Left ventricle myocardium superior (tissue), 1 donor: ENCODE results near the gene SNAP47. TPM values are rescaled to one million over a fixed set of nuclear protein-coding genes. Genes with fewer than 3 reads are reported as not detected.

ENCODE experiments used
- ATAC-seq: fragments of 200-7000 bp; cut with Tn5 transposase; one replicate; pipeline ENCODE4 v1.9.1; 2020; ENCODE audit warnings: mild to moderate bottlenecking, moderate library complexity
- DNase-seq: peaks from one replicate; pipeline ENCODE4 v3.0.0-alpha.2; 2020
- intact Hi-C: fragments of 100-400 bp; cut with micrococcal nuclease; formaldehyde crosslinking; loops from one replicate; pipeline ENCODE4 v1.11.0; 2022
- total RNA-seq: library from RNA; stranded (reverse); fragmentation: NEBNext Ultra II Directional; extraction: Animal tissue kit (Norgen Biotek cat#: 25700); gene quantifications from one replicate; pipeline ENCODE4 v1.2.1, GENCODE V29; 2021
- donor health status: DM: no; HTN: yes; CAD: no; lungs with severe emphysema.

The SNAP47 gene
- total RNA-seq, 1 donor from 2014 or later, result 36.4 TPM

DNA sequence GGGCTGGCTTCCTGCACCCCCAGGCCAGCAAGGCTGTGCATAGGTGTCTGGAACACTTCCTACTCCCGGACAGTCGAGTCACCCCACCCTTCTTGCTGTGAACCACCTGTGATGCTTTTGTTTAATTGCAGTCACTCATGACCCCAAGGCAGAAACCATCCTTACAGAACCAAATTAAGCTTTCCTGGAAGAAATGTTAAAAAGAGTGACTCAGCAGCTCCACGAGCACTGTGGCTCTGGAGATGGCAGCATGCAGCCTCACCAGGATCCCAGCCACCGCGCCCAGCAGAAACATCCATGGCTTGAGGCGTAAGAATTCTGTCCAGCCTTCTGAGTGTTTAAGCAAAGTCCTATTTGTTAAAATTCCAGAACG, 28.8 kb downstream of the SNAP47 start:
- ATAC-seq (no peak), DNase-seq (peak; percentile 12)
- intact Hi-C loops, result loop anchor here (5.0 kb wide), 1 partner anchor 183 kb away; the partner anchor contains the start of gene WNT9A

DNA sequence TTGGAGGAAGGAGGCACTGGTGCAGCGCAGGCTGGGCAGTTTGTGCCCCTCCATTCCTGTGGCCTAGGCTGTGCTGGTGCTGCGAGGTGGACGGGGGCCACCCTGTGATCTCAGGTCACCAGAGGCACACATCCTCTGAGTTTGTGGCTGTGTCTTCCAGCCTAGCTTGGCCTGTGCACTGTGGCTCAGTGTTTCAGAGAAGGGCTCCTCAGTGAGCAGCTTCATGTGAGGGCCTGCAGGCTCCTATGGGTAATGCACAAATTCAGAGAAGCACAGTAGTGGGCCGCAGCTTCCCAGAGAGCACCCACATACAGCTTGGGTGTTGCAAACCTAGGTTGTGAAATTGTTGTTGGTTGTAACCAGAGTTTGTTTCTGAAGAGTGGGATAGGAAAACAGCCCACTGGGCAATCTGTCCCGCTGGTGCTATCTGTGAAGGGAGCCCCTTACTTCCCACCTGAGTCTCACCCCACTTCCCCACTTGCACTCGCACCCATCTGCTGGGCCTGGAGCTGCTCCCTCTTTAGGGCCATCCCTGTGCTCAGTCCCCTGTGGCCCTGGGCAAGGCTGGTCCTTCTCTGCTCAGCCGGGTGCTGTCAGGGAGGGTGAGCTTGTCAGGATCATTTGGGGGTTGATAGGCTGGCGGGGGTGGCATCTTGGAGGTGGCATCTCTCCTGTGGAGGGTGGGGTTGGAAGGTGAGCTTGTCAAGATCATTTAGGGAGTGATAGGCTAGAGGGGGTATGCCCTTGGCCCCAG, 30.2 kb downstream of the SNAP47 start:
- intact Hi-C loops, result no loop called here
- ATAC-seq (no peak), DNase-seq (no peak)

- peak; percentile 61 for DNase-seq
- intact Hi-C loops, result no loop called here
- peak; percentile 49 for ATAC-seq
Measured at GRCh38 chr1:227766015-227766634, 30.9 kb downstream of the SNAP47 start.

DNA sequence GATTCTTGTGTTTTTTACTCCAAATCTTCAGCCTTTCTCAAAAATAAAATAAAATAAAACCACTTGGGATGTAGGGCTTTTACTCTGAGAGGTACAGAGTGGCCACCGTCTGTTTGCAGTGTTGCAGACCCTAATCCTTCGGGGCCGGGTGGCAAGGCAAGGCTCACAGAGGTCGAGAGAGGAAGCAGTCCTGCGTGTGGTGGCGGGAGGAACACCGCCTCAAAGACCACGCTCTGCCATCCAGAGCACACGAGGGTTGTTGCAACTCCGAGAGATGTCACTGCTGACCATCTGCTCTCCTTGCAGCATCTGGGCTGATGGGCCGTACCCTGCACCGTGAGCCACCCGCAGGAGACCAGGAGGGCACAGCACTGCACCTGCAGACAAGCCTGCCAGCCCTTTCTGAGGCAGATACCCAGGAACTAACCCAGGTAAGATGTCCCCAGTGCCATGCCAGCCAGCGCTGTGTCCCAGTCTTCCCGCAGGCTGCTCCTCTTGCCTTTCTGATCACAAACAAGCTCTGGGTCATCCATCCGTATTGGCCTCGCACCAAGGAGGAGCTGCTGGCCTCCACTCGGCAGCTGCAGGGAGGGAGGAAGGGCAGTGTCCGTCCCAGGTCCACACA, 31.5 kb downstream of the SNAP47 start:
- DNase-seq (no peak), ATAC-seq (no peak)
- intact Hi-C loops, result no loop called here

GRCh38 chr1:227767401-227768124, 32.3 kb downstream of the SNAP47 start:
- no peak for DNase-seq
- intact Hi-C loops, result no loop called here
- no peak for ATAC-seq

GRCh38 chr1:227768125-227768439, 32.8 kb downstream of the SNAP47 start:
- ATAC-seq (no peak), DNase-seq (no peak)
- intact Hi-C loops, result no loop called here

DNA sequence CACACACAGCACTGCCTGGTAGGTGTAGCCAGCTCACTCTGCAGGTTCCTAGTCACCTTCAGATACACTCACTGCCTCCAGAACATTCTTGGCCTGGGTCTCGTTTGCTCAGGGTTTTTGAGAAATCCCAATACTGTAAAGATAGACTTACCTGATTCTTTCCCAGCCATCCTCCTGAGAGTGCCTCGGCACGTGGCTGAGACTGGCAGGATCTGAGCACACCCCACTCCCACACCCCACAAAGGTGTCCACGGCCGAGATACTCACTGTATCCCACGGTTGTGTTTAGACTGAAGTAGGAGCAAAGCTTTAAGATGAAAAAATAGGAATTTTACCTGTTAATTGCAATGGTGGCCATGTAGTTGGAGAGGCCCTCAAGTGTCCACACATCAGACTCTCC, 33.4 kb downstream of the SNAP47 start:
- intact Hi-C loops, result no loop called here
- DNase-seq (no peak), ATAC-seq (no peak)

DNA sequence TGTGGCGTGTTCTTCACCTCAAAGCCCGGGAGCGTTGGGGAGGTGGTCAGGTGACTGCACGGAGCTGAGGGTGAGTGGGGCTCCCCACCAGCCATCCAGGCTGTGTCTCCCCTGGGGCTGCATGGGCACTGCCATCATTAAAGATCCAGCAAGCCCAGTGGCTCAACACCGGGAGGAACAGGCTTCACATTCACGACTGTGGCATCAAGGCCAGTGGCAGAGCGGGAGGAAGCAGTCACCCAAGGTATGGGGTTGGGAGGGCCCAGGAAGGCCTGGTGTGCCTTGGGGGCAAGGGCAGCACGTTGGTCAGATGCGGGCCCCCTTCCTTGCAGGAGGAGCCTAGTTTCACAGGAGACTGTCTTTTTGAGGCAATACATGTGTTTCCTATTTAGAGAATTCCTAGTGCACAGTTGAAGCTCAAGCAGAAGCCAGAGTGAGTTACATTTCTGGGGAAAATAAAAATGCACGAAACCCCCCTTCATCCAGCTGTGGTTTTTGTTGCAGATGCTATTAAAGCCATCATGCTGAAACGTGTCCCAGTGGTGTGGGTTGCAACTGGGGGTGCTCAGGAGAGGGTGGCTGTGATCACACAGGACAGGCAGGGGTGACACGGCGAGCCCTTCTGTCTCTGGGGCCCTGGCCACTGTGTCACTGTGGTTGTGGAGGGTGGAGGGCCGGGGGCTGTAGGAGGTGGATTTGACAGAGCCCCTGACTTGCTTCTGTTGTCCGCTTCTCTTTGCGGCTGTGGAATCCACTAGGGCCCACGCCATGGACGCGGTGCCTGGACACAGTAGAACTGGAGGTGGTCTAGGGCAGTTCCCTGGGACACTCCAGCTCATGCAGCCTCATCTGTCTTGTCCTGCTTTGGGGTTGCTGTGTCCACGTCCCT, 34.1 kb downstream of the SNAP47 start:
- DNase-seq (no peak), ATAC-seq (no peak)
- intact Hi-C loops, result no loop called here

DNA sequence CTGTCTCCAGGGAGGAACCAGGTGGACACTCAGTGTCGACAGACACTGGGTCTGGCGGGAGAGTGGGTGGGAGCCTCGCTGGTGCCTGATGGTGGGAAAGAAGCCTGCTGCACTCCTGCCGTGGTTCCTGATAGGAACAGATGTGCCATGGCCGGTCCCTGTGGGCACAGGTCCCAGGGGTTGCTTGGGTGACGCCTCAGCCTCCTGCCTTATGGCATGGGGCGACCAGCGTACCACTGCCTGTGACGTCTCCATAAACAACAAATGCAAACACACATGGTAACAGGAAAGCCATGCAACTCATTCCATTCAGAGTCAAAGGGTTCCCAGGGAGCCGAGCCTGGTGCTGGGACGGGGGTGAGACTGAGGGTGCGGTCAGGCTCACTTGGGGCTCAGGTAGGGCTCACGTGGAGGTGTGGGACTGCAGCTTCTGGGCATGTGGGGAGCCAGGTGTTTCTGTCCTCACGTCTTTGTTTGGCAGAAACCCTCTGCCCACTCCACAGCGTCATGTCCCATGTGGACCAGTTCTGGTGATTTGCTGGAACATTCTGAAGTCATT, 34.8 kb downstream of the SNAP47 start:
- intact Hi-C loops, result no loop called here
- ATAC-seq, result no peak
- DNase-seq, result no peak

GRCh38 chr1:227770812-227771211, 35.6 kb downstream of the SNAP47 start:
- no peak for DNase-seq
- ATAC-seq, result no peak

GRCh38 chr1:227771326-227771725, 36.1 kb downstream of the SNAP47 start:
- no peak for DNase-seq
- intact Hi-C loops, result no loop called here
- no peak for ATAC-seq

More at GRCh38 chr1:227770812-227771211, 35.6 kb downstream of the SNAP47 start:
- intact Hi-C loops, result no loop called here

DNA sequence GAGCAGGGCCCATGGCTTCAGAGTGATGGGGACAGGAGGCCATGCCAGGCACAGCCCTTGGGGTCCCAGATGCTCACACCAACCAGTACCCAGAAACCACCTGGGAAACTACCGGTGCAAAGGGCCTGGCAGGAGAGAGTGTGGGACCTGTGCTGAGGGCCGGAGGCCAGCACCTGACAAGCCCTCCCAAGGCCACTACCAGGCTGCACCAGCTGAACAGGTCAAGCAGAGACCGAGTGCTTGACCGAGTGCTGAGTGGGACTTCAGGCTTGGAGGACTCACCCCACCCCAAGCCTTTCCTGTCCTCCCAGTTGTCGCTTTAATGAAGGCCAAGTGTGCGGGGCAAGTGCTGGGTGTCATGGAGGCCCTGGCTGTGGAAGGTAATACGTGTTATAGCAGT, 36.5 kb downstream of the SNAP47 start:
- intact Hi-C loops, result no loop called here
- no peak for ATAC-seq
- no peak for DNase-seq

GRCh38 chr1:227773558-227773957, 38.3 kb downstream of the SNAP47 start:
- DNase-seq (no peak), ATAC-seq (no peak)
- intact Hi-C loops, result no loop called here

GRCh38 chr1:227774051-227774731, 39.0 kb downstream of the SNAP47 start:
- intact Hi-C loops, result no loop called here
- ATAC-seq (no peak), DNase-seq (no peak)

GRCh38 chr1:227774821-227775661, 39.8 kb downstream of the SNAP47 start:
- intact Hi-C loops, result no loop called here
- peak; percentile 27 for ATAC-seq
- no peak for DNase-seq

- intact Hi-C loops, result no loop called here
- ATAC-seq (no peak), DNase-seq (no peak)
Measured at GRCh38 chr1:227775841-227776240, 40.6 kb downstream of the SNAP47 start.

GRCh38 chr1:227776331-227776771, 41.1 kb downstream of the SNAP47 start:
- DNase-seq (no peak), ATAC-seq (no peak)
- intact Hi-C loops, result no loop called here
